Measurements from ENCODE around the gene SEL1L3.

- TF ChIP-seq POLR2AphosphoS5 (IDR thresholded peaks at IDR 0.05) (no peak), EP300 (IDR thresholded peaks at IDR 0.05) (no peak)
Observed at GRCh38 chr4:25883565-25883964, 20.8 kb upstream of the SEL1L3 start.

All from gastroesophageal sphincter (tissue), 2 donors.